Testis (tissue), 3 donors: ENCODE measurements around the gene RPL32. TPM values are rescaled to one million over a fixed set of nuclear protein-coding genes. Genes with fewer than 3 reads are reported as not detected.
A peak's percentile ranks its signal among the peaks of the same experiment; 100 is the strongest.

Experiments used
- DNase-seq: peaks from one replicate; pipeline ENCODE4 v3.0.0-alpha.2; 2019
- H3K27ac ChIP-seq, 2 donors: fragments of 200-600 bp; sonication (generic); one replicate each; pipeline ENCODE4 v1.5.1; 2019
- H3K27me3 ChIP-seq: fragments of 200-600 bp; sonication (generic); one replicate; pipeline ENCODE4 v1.5.1; 2019
- H3K36me3 ChIP-seq: fragments of 200-600 bp; sonication (generic); one replicate; pipeline ENCODE4 v1.5.1; 2017; ENCODE audit warnings: low read depth; ENCODE audit errors: missing control alignments
- H3K4me1 ChIP-seq: fragments of 200-600 bp; sonication (generic); one replicate; pipeline ENCODE4 v1.5.1; 2019
- H3K4me3 ChIP-seq, 2 donors: fragments of 200-600 bp; sonication (generic); one replicate each; pipeline ENCODE4 v1.5.1; 2017 to 2019
- H3K9me3 ChIP-seq: fragments of 200-600 bp; sonication (generic); one replicate; pipeline ENCODE4 v1.5.1; 2017
- CTCF ChIP-seq, 3 experiments: fragments of 450-650 bp in 2 of 3; fragments of 200-600 bp in 1 of 3; sonication (generic) in 1 of 3; IDR thresholded peaks; one replicate each; pipeline ENCODE4 v1.5.1; 2016 to 2019; ENCODE audit warnings: antibody characterized with exemption in 3 of 3, mild to moderate bottlenecking in 2 of 3, moderate library complexity in 1 of 3
- POLR2A ChIP-seq: fragments of 450-650 bp; IDR thresholded peaks from one replicate; pipeline ENCODE4 v1.6.1; 2017; ENCODE audit warnings: antibody characterized with exemption, mild to moderate bottlenecking, moderate library complexity
- WGBS, 2 donors: methylation state at CpG; one replicate each; pipeline ENCODE4 v1.1.5; 2018; 5-methylcytosine and 5-hydroxymethylcytosine counted together
- intact Hi-C: fragments of 100-400 bp; cut with DNase I; formaldehyde crosslinking; loops from one replicate; pipeline ENCODE4 v1.15.1; 2023; ENCODE audit warnings: low total_unique reads
- polyA plus RNA-seq: library from polyadenylated mRNA; stranded (reverse); fragments of 350-450 nt; fragmentation: Illumina TruSeq; extraction: RNeasy Lipid Tissue Mini Kit (QIAGEN cat#74804); gene quantifications from one replicate; pipeline ENCODE4 v1.2.3, GENCODE V29; 2014; ENCODE audit warnings: low read depth, low replicate concordance; ENCODE audit not compliant: insufficient read depth
- total RNA-seq, 2 donors: library from RNA; depleted of rRNA; stranded (reverse); fragments of >200 nt; gene quantifications; one replicate each; pipeline ENCODE4 v1.2.3, GENCODE V29; 2016

RPL32 gene
- total and polyA plus RNA-seq, 3 donors from 2014 or later = 435 to 1,578 (median 713) TPM

- 89 to 95% methylated on average over 12 of the region's 12 CpGs for WGBS, 2 donors
- intact Hi-C loops = no loop called here
- no peak overlapping the region for H3K27ac ChIP-seq
- H3K4me3 ChIP-seq = no peak overlapping the region
- no peak for DNase-seq
- H3K27me3 ChIP-seq = no peaks in the 10 kb centered on the region
- H3K36me3 ChIP-seq = no peaks in the 10 kb centered on the region
- no peaks in the 10 kb centered on the region for H3K9me3 ChIP-seq
- H3K4me1 ChIP-seq = peaks cover 15% of the 10 kb centered on the region
- TF ChIP-seq CTCF (IDR thresholded peaks at IDR 0.05) (no peak), POLR2A (no peak)
These were observed 38.0 kb downstream of the RPL32 start for GRCh38 chr3:12803371-12803770.

GRCh38 chr3:12799525-12800440 is 41.6 kb downstream of the RPL32 start:
- WGBS, 2 donors = 87 to 92% methylated on average over 7 of the region's 7 CpGs
- peaks cover 31% of the 10 kb centered on the region for H3K4me1 ChIP-seq
- no peak for DNase-seq
- H3K27me3 ChIP-seq = no peaks in the 10 kb centered on the region
- intact Hi-C loops = no loop called here
- H3K27ac ChIP-seq = peak overlapping the region in 1 of 2 donors; percentile 95
- no peaks in the 10 kb centered on the region for H3K36me3 ChIP-seq
- no peaks in the 10 kb centered on the region for H3K9me3 ChIP-seq
- no peak overlapping the region for H3K4me3 ChIP-seq
- TF ChIP-seq CTCF (IDR thresholded peaks at IDR 0.05) = no peak
- TF ChIP-seq POLR2A = no peak

- no peaks in the 10 kb centered on the region for H3K27me3 ChIP-seq
- intact Hi-C loops = no loop called here
- H3K9me3 ChIP-seq = no peaks in the 10 kb centered on the region
- peak overlapping the region; percentile 90 to 95 for H3K27ac ChIP-seq
- WGBS, 2 donors = 46 to 48% methylated on average over 12 of the region's 12 CpGs
- no peaks in the 10 kb centered on the region for H3K36me3 ChIP-seq
- TF ChIP-seq POLR2A (no peak), CTCF (IDR thresholded peaks at IDR 0.05) (no peak)
- DNase-seq = peak; percentile 68
- H3K4me1 ChIP-seq = peaks cover 31% of the 10 kb centered on the region
- peak overlapping the region in 1 of 2 donors; percentile 15 for H3K4me3 ChIP-seq
These were observed 42.7 kb downstream of the RPL32 start for GRCh38 chr3:12798559-12799179.

- intact Hi-C loops = no loop called here
- WGBS, 2 donors = 43 to 51% methylated on average over 8 of the region's 8 CpGs
- H3K36me3 ChIP-seq = no peaks in the 10 kb centered on the region
- H3K4me1 ChIP-seq = peaks cover 31% of the 10 kb centered on the region
- TF ChIP-seq POLR2A (no peak), CTCF (IDR thresholded peaks at IDR 0.05) (no peak)
- H3K9me3 ChIP-seq = no peaks in the 10 kb centered on the region
- DNase-seq = no peak
- no peaks in the 10 kb centered on the region for H3K27me3 ChIP-seq
- peak overlapping the region; percentile 90 to 95 for H3K27ac ChIP-seq
- H3K4me3 ChIP-seq = peak overlapping the region in 1 of 2 donors; percentile 15
These were observed 43.3 kb downstream of the RPL32 start for GRCh38 chr3:12797892-12798558.
